ENCODE results near the gene ADAM33. TPM values are rescaled to one million over a fixed set of nuclear protein-coding genes. Genes with fewer than 3 reads are reported as not detected.

The ADAM33 gene
- total and polyA plus RNA-seq, 2 of the 8 experiments (the other 6 are each of a cell fraction or from before 2014, with no cell fraction given) = 4.2 to 6.0 TPM

- Histone ChIP-seq H3K18ac (ENCODE audit: extremely low read depth, low read length) (no peak overlapping the region), H3K79me2 (ENCODE audit: control insufficient read depth in 1 of 2, insufficient read depth in 2 of 2, low read length in 2 of 2) (no peaks in the 10 kb centered on the region), H3K14ac (ENCODE audit: insufficient read length) (no peak overlapping the region), H2BK15ac (ENCODE audit: low read length) (no peak overlapping the region), H4K91ac (replicated peaks; ENCODE audit: insufficient read length, low read length) (no peak overlapping the region), H2BK12ac (ENCODE audit: low read depth, low read length) (no peak overlapping the region), H3K36me3 (ENCODE audit: control insufficient read depth in 2 of 4, insufficient read depth in 4 of 4, low read length in 3 of 4) (no peaks in the 10 kb centered on the region), H3K23ac (ENCODE audit: insufficient read length) (no peak overlapping the region), H2BK120ac (replicated peaks; ENCODE audit: low read depth, low read length) (no peak overlapping the region), H2AFZ (ENCODE audit: low read length) (no peak overlapping the region), H3K27me3 (replicated peaks in 1 of 4; ENCODE audit: control insufficient read depth in 3 of 4, extremely low read depth in 1 of 4, insufficient read depth in 3 of 4, low read length in 3 of 4) (no peaks in the 10 kb centered on the region), H3K23me2 (ENCODE audit: low read depth, low read length) (no peaks in the 10 kb centered on the region), H3K4ac (replicated peaks; ENCODE audit: insufficient read length, low read depth, low read length) (no peak overlapping the region), H3K56ac (replicated peaks; ENCODE audit: insufficient read length, low read depth, low read length) (no peak overlapping the region), H3K4me1 (replicated peaks in 1 of 4; ENCODE audit: control insufficient read depth in 3 of 4, insufficient read depth in 4 of 4, low read length in 3 of 4) (peaks cover 0 to 1% (median 0%) of the 10 kb centered on the region in 4 experiments; a peak in 2 of 7 replicates), H3K4me2 (ENCODE audit: insufficient read depth in 1 of 2, low read depth in 2 of 2, low read length in 2 of 2) (no peak overlapping the region), H3K9me3 (ENCODE audit: insufficient read depth in 2 of 2, low read depth in 1 of 2, low read length in 1 of 2) (no peaks in the 10 kb centered on the region), H4K5ac (ENCODE audit: insufficient read length, low read depth, low read length) (no peak overlapping the region), H2BK5ac (ENCODE audit: low read depth, low read length) (no peak overlapping the region), H3K27ac (ENCODE audit: low read depth, low read length) (no peak overlapping the region), H3K4me3 (ENCODE audit: extremely low read depth in 1 of 4, insufficient read depth in 2 of 4, low read depth in 3 of 4, low read length in 4 of 4) (no peak overlapping the region), H3K79me1 (ENCODE audit: low read depth, low read length) (no peaks in the 10 kb centered on the region), H3K9ac (replicated peaks in 1 of 4; ENCODE audit: extremely low read depth in 1 of 4, low read depth in 3 of 4, low read length in 3 of 4) (no peak overlapping the region), H2BK20ac (ENCODE audit: low read length) (no peak overlapping the region), H4K8ac (ENCODE audit: extremely low read depth, insufficient read depth, low read length) (no peak overlapping the region), H2AK5ac (ENCODE audit: low read depth, low read length) (no peak overlapping the region), H4K20me1 (replicated peaks in 1 of 2; ENCODE audit: control insufficient read depth in 1 of 2, insufficient read depth in 2 of 2, low read length in 2 of 2) (no peaks in the 10 kb centered on the region)
- WGBS, 2 experiments (ENCODE audit: extremely low coverage in 1 of 2, insufficient coverage in 1 of 2, insufficient read length in 1 of 2, insufficient replicate concordance in 2 of 2, low coverage in 1 of 2, low lambda C conversion rate in 2 of 2, missing lambda C conversion rate in 1 of 2) = 88% methylated on average over 1 of the region's 1 CpG; no CpG with 5 or more reads in 1 of the 2 experiments
- ChIA-PET CTCF (ENCODE audit: partially characterized antibody) (interaction anchor here (3.1 kb wide), 1 partner anchor 72 kb away, joined by 12 read pairs; no protein-coding TSS in a partner anchor), POLR2A (ENCODE audit: partially characterized antibody) (no interaction called here)
- DNase-seq (ENCODE audit: low read depth in 1 of 2, low spot score in 2 of 2) = no peak
- FAIRE-seq = no peak
- TF ChIP-seq ATF3 (IDR thresholded peaks at IDR 0.05; ENCODE audit: insufficient read depth, low read depth, low read length) = no peak
- TF ChIP-seq FOSL1 (IDR thresholded peaks at IDR 0.05; ENCODE audit: insufficient read depth, low read depth, low read length) = no peak
- TF ChIP-seq ASH2L (IDR thresholded peaks at IDR 0.05; ENCODE audit: low read length) = no peak
- TF ChIP-seq RNF2 (IDR thresholded peaks at IDR 0.05; ENCODE audit: borderline replicate concordance, low read depth, low read length, missing control alignments, poor library complexity, severe bottlenecking) = no peak
- no peak for TF ChIP-seq SP4 (IDR thresholded peaks at IDR 0.05; ENCODE audit: low read length)
- TF ChIP-seq GTF2F1 (IDR thresholded peaks at IDR 0.05; ENCODE audit: borderline replicate concordance, low read depth, low read length) = no peak
- TF ChIP-seq HDAC6 (IDR thresholded peaks at IDR 0.05; ENCODE audit: low read depth, low read length) = no peak
- no peak for TF ChIP-seq CREB1 (IDR thresholded peaks at IDR 0.05)
- no peak for TF ChIP-seq SAP30 (IDR thresholded peaks at IDR 0.05; ENCODE audit: insufficient read depth, insufficient replicate concordance, low read length)
- TF ChIP-seq SP1 (IDR thresholded peaks at IDR 0.05; ENCODE audit: low read depth, low read length) = no peak
- no peak for TF ChIP-seq GABPA (IDR thresholded peaks at IDR 0.05; ENCODE audit: borderline replicate concordance, insufficient read depth, low read length)
Observed at GRCh38 chr20:3635346-3635745, 46.5 kb downstream of the ADAM33 start.

All from H1 (cell line).